Psoas muscle (tissue), 8 donors: ENCODE results near the gene ANKRD16. TPM values are rescaled to one million over a fixed set of nuclear protein-coding genes. Genes with fewer than 3 reads are reported as not detected.
"Not testable (repeated sequence)": the region's sequence is repeated elsewhere in the genome, so short reads cannot be mapped to it uniquely, and the experiment has no call there.

Source experiments
- ATAC-seq, 4 donors: fragments of 200-7000 bp; cut with Tn5 transposase; one replicate each; pipeline ENCODE4 v1.9.1; 2020; ENCODE audit warnings: moderate library complexity in 3 of 4, mild to moderate bottlenecking in 2 of 4
- DNase-seq, 2 donors: peaks; one replicate each; pipeline ENCODE4 v3.0.0-alpha.2; 2020
- H3K27ac ChIP-seq: fragments of 200-600 bp; one replicate; pipeline ENCODE4 v1.8.0; 2022
- H3K27me3 ChIP-seq, 3 donors: fragments of 200-600 bp in 1 of 3; one replicate each; pipeline versions ENCODE4 v1.6.1 to v1.8.0; 2013 to 2022; ENCODE audit warnings: low read length in 2 of 3, mild to moderate bottlenecking in 2 of 3, moderate library complexity in 1 of 3; ENCODE audit not compliant: insufficient read depth in 3 of 3
- H3K36me3 ChIP-seq, 2 donors: fragments of 200-600 bp in 1 of 2; one replicate each; pipeline versions ENCODE4 v1.6.1 to v1.8.0; 2013 to 2022; ENCODE audit warnings: low read depth in 1 of 2, mild to moderate bottlenecking in 1 of 2, moderate library complexity in 1 of 2; ENCODE audit not compliant: insufficient read depth in 1 of 2
- H3K4me1 ChIP-seq: fragments of 200-600 bp; one replicate; pipeline ENCODE4 v1.8.0; 2022
- H3K4me3 ChIP-seq: fragments of 200-600 bp; one replicate; pipeline ENCODE4 v1.8.0; 2022; ENCODE audit warnings: mild to moderate bottlenecking
- H3K9me3 ChIP-seq: fragments of 200-600 bp; one replicate; pipeline ENCODE4 v1.8.0; 2022
- WGBS, 3 donors: extraction: QIAGEN DNeasy Blood & Tissue Kit; methylation state at CpG; one replicate each; pipeline versions ENCODE4 v1.1.6 to v1.1.7; 2013; 5-methylcytosine and 5-hydroxymethylcytosine counted together
- intact Hi-C, 2 donors: fragments of 100-400 bp; cut with DNase I; formaldehyde crosslinking; loops; one replicate each; pipeline versions ENCODE4 v1.11.0 to v1.14.2; 2022
- polyA plus RNA-seq, 3 donors: library from polyadenylated mRNA; stranded (reverse); fragments of 200-250 nt; gene quantifications; one replicate each; pipeline ENCODE4 v1.2.3, GENCODE V29; 2013
- total RNA-seq, 4 donors: library from RNA; stranded (reverse); fragmentation: NEBNext Ultra II Directional in 2 of 4; extraction: Animal tissue kit (Norgen Biotek cat#: 25700) in 2 of 4; gene quantifications; one replicate each; pipeline versions ENCODE4 v1.2.1 to v1.2.4, GENCODE V29; 2021 to 2023
- TF ChIP-seq, protein P1 (sequence below): fragments of 200-600 bp; IDR thresholded peaks from one replicate; pipeline ENCODE4 v1.8.0; 2022; ENCODE audit warnings: antibody characterized with exemption
- donor health status: healthy with polysubstance abuse.
- donor health status: DM: no; HTN: no; CAD: no; lungs with moderate emphysema.
- donor health status: Bipolar disorder and iron deficiency.
- donor health status: healthy.
- donor health status: DM: yes; HTN: yes; CAD: no.
- donor health status: DM: no; HTN: no; CAD: no.
- donor health status: DM: no; HTN: no; CAD: no.
- donor health status: DM: yes; HTN: yes; CAD: no.

ANKRD16 gene
- total and polyA plus RNA-seq, 7 donors: 2.8 to 4.6 (median 3.7) TPM

DNA sequence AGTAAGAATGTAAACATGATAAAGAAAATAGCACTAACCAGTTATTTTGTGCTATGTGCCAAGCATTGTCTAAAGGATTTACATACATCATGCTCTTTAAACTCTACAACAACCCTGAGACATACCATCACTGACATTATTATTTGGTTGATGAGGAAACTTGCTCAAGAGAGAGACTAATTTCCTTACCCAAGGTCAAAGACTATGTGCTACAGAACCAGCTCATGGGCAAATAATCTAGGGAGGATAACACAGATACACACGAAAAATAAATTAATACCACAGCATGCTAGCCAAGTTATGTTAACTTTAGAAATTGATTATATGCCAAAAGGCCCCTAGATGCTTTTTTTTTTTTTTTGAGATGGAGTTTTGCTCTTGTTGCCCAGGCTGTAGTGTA, 2.7 kb downstream of the ANKRD16 start:
- WGBS, 3 donors: 33 to 55% (median 49%) methylated on average over 1 of the region's 1 CpG
- Histone ChIP-seq H3K27me3 (no peaks in the 10 kb centered on the region), H3K9me3 (no peaks in the 10 kb centered on the region), H3K36me3 (peaks cover 7 to 59% of the 10 kb centered on the region in 2 donors), H3K27ac (no peak overlapping the region), H3K4me1 (peaks cover 28% of the 10 kb centered on the region), H3K4me3 (no peak overlapping the region)
- TF ChIP-seq, protein P1, sequence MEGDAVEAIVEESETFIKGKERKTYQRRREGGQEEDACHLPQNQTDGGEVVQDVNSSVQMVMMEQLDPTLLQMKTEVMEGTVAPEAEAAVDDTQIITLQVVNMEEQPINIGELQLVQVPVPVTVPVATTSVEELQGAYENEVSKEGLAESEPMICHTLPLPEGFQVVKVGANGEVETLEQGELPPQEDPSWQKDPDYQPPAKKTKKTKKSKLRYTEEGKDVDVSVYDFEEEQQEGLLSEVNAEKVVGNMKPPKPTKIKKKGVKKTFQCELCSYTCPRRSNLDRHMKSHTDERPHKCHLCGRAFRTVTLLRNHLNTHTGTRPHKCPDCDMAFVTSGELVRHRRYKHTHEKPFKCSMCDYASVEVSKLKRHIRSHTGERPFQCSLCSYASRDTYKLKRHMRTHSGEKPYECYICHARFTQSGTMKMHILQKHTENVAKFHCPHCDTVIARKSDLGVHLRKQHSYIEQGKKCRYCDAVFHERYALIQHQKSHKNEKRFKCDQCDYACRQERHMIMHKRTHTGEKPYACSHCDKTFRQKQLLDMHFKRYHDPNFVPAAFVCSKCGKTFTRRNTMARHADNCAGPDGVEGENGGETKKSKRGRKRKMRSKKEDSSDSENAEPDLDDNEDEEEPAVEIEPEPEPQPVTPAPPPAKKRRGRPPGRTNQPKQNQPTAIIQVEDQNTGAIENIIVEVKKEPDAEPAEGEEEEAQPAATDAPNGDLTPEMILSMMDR: no peak
- ATAC-seq: no peak
- no peak for DNase-seq
- intact Hi-C loops: no loop called here

DNA sequence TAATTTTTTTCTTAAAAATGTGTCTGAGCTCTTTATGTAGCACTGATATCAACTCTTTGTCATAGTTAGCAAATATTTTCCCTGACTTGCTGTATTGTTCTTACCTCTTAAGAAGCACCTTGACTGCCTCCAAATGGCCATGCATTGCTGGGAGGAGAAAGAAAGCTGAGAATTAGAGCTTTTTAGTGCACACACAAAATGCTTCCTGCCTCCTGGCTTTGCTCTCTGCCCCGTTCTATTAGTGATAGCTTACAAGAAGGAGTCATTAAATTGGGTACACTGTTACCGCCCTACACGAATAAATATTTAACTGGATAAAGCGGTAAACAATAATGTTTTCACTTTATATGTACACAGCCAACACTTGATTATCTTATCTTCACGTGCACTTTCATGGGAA, 4.1 kb downstream of the ANKRD16 start:
- peaks cover 8 to 74% of the 10 kb centered on the region in 2 donors for H3K36me3 ChIP-seq
- 94 to 96% (median 94%) methylated on average over 5 of the region's 5 CpGs for WGBS, 3 donors
- intact Hi-C loops: no loop called here

DNA sequence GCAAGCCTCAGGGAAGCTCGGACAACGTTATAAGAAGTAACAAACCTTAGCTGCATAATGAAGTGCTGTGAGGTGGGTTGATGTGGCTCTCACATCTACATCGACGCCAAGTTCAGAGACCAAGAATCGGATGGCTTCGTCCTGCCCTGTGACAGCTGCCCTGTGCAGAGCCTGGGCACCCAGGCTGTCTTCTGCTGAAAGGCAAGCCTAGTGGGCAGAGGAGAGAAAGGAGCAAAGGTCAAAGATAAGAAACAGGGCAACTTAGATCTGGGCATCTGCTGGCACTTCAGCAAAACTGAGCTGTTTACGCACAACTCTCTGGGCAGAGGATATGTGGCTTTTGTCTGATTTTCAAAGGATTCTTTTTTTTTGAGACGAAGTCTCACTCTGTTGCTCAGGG, 6.7 kb downstream of the ANKRD16 start:
- DNase-seq (no peak), ATAC-seq (no peak)
- Histone ChIP-seq H3K27ac (no peak overlapping the region), H3K36me3 (peaks cover 8 to 100% of the 10 kb centered on the region in 2 donors), H3K4me3 (no peak overlapping the region), H3K4me1 (peaks cover 8% of the 10 kb centered on the region), H3K9me3 (no peaks in the 10 kb centered on the region), H3K27me3 (no peaks in the 10 kb centered on the region)
- TF ChIP-seq, protein P1: no peak
- intact Hi-C loops: no loop called here
- WGBS, 3 donors: 82 to 88% (median 82%) methylated on average over 8 of the region's 8 CpGs

More for the DNA sequence above, 4.1 kb downstream of the ANKRD16 start:
- TF ChIP-seq, protein P1: no peak
- Histone ChIP-seq H3K9me3 (no peaks in the 10 kb centered on the region), H3K4me1 (peaks cover 15% of the 10 kb centered on the region), H3K4me3 (no peak overlapping the region), H3K27me3 (no peaks in the 10 kb centered on the region), H3K27ac (no peak overlapping the region)
- ATAC-seq: no peak
- DNase-seq: no peak

DNA sequence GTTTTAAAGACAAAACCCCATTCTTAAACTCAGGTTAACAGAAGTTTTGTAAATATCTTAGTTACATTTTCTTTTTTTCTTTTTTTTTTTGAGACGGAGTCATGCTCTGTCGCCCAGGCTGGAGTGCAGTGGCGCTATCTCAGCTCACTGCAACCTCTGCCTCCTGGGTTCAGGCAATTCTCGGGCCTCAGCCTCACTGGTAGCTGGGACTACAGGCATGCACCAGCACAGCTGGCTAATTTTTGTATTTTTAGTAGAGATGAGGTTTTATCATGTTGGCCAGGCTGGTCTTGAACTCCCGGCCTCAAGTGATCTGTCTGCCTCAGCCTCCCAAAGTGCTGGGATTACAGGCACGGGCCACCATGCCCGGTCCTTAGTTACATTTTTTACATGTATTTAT, 12.7 kb downstream of the ANKRD16 start:
- DNase-seq, H3K9me3 ChIP-seq, H3K4me3 ChIP-seq, H3K27me3 ChIP-seq, ATAC-seq, H3K4me1 ChIP-seq, H3K27ac ChIP-seq: not testable (repeated sequence)
- 93 to 95% (median 94%) methylated on average over 7 of the region's 7 CpGs for WGBS, 3 donors
- peaks cover 3 to 76% of the 10 kb centered on the region in 2 donors for H3K36me3 ChIP-seq
- intact Hi-C loops: loop anchor here in 1 of 2 donors (10.0 kb wide), 1 partner anchor 192 kb away; the partner anchor contains the start of gene TASOR2

DNA sequence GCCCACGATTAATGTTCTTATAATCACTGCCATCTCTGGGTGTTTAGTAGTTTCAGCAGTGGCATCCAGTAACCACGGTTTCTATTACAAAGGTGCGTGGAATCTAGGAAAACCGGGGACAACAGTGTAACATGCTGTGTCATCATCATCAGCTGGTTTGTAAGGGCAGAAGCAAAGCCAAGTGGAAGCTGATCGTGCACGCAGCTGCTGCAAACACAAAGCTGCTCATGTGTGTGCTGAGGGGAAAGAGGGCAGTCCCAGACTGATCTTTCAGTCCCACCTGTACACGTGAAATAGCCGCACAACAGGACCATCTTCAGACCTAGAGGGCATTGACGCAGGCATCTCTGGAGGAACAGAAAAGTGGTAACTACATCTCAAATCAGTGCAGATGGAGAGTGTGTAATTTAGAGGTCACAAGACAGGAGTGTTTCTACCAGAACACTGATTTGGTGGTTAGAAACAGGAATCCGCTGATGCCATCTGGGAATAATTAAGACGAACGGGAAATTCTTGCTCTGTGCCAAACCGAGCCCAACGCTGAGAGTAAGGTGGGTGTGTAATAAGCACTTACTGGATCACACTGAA, 13.4 kb downstream of the ANKRD16 start:
- H3K27me3 ChIP-seq: no peaks in the 10 kb centered on the region
- intact Hi-C loops: loop anchor here in 1 of 2 donors (10.0 kb wide), 1 partner anchor 191 kb away; the partner anchor contains the start of gene TASOR2
- 58 to 65% (median 62%) methylated on average over 14 of the region's 14 CpGs for WGBS, 3 donors
- TF ChIP-seq, protein P1: no peak
- H3K36me3 ChIP-seq: peaks cover 2 to 68% of the 10 kb centered on the region in 2 donors
- ATAC-seq (peak in 2 of 4 donors; percentile 58 to 73), DNase-seq (no peak)
- H3K4me3 ChIP-seq: no peak overlapping the region
- H3K27ac ChIP-seq: peak overlapping the region; percentile 27
- no peaks in the 10 kb centered on the region for H3K4me1 ChIP-seq
- H3K9me3 ChIP-seq: no peaks in the 10 kb centered on the region
